ENCODE measurements around the gene PADI1. TPM values are rescaled to one million over a fixed set of nuclear protein-coding genes. Genes with fewer than 3 reads are reported as not detected.
A peak's percentile ranks its signal among the peaks of the same experiment; 100 is the strongest.

The PADI1 gene
- total RNA-seq, 1 experiment from 2014 or later: 0.37 TPM

DNA sequence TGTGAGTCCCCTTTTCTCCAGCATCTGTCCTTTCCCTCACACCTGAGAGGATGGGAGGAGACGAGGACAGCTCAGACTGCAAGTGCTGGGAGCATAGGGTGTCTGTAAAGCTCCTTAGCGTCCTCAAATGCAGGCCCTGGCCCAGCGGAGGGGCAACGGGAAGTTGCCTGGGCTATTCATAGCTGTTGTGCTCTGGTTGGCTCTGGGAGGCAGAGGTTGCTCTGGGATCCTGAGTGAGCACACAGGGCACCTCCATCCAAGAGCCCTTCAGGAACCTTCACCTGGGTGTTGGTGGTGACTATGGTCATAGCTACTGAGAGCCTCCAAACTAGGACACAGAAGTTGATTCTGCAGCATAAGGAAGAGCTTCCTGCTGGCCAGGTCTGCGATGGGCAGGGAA lies 2.6 kb downstream of the PADI1 start:
- DNase-seq (ENCODE audit: low read depth, low spot score): no peak
- Histone ChIP-seq H4K20me1 (ENCODE audit: insufficient read depth) (no peaks in the 10 kb centered on the region), H3K27me3 (ENCODE audit: insufficient read depth, low read length) (no peaks in the 10 kb centered on the region), H3K36me3 (ENCODE audit: control insufficient read depth in 1 of 2, insufficient read depth in 2 of 2, low read length in 2 of 2) (no peaks in the 10 kb centered on the region), H3K27ac (ENCODE audit: low read depth, low read length) (no peak overlapping the region; the same call in 1 of the 2 replicates), H3K9me3 (ENCODE audit: control insufficient read depth in 1 of 2, insufficient read depth in 1 of 2, low read depth in 1 of 2, low read length in 2 of 2) (no peaks in the 10 kb centered on the region), H3K9ac (ENCODE audit: low read length) (peak overlapping the region; percentile 40; the same call in 1 of the 2 replicates), H3K79me2 (ENCODE audit: insufficient read depth, low read length) (no peaks in the 10 kb centered on the region), H3K4me1 (ENCODE audit: control insufficient read depth in 1 of 2, insufficient read depth in 2 of 2, low read length in 2 of 2) (peaks cover 18 to 55% of the 10 kb centered on the region in 2 experiments), H2AFZ (ENCODE audit: low read depth, low read length, poor library complexity, severe bottlenecking) (no peak overlapping the region), H3K9me2 (ENCODE audit: insufficient read depth) (no peaks in the 10 kb centered on the region), H3K4me3 (replicated peaks in 1 of 2; ENCODE audit: low read depth in 1 of 2, low read length in 2 of 2) (0 out of 4 replicates have a peak overlapping the region, but pooled peaks of 1 of the 2 experiments have one; percentile 41), H3K4me2 (ENCODE audit: low read length) (peak overlapping the region; percentile 71)
- intact Hi-C loops (cut with micrococcal nuclease): no loop called here
- ChIA-PET CTCF (no interaction called here), POLR2A (interaction anchor here (1.6 to 2.3 kb wide), 2 partner anchors 16 to 17 kb away, joined by 4 to 6 read pairs; no protein-coding TSS in a partner anchor), RAD21 (ENCODE audit: low non-redundant PET in 1 of 2, low total read pairs in 2 of 2, uncharacterized antibody in 2 of 2, unreplicated experiment in 2 of 2) (no interaction called here)
- TF ChIP-seq, protein P1, sequence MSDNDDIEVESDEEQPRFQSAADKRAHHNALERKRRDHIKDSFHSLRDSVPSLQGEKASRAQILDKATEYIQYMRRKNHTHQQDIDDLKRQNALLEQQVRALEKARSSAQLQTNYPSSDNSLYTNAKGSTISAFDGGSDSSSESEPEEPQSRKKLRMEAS (IDR thresholded peaks at IDR 0.05): no peak
- no peak for TF ChIP-seq CBX3 (IDR thresholded peaks at IDR 0.05; ENCODE audit: low read depth)
- TF ChIP-seq ZNF274 (IDR thresholded peaks at IDR 0.05; ENCODE audit: low read depth, low read length): no peak
- TF ChIP-seq EZH2phosphoT487 (IDR thresholded peaks at IDR 0.05; ENCODE audit: borderline replicate concordance): no peak
- no peak for TF ChIP-seq POLR2AphosphoS5 (IDR thresholded peaks at IDR 0.05; ENCODE audit: low read depth, low read length)
- TF ChIP-seq SRF (IDR thresholded peaks at IDR 0.05; ENCODE audit: low read depth): no peak
- TF ChIP-seq EZH2 (IDR thresholded peaks at IDR 0.05): no peak
- no peak for TF ChIP-seq CEBPB (IDR thresholded peaks at IDR 0.05; ENCODE audit: low read depth)
- TF ChIP-seq RAD21 (IDR thresholded peaks at IDR 0.05; ENCODE audit: low read depth): no peak
- TF ChIP-seq SIN3A (IDR thresholded peaks at IDR 0.05; ENCODE audit: low read depth): no peak
- no peak for TF ChIP-seq ELF1 (IDR thresholded peaks at IDR 0.05; ENCODE audit: borderline replicate concordance, low read depth)
- peak; percentile 52 for ATAC-seq
- BruUV-seq (replicated peaks): no TSS peak

DNA sequence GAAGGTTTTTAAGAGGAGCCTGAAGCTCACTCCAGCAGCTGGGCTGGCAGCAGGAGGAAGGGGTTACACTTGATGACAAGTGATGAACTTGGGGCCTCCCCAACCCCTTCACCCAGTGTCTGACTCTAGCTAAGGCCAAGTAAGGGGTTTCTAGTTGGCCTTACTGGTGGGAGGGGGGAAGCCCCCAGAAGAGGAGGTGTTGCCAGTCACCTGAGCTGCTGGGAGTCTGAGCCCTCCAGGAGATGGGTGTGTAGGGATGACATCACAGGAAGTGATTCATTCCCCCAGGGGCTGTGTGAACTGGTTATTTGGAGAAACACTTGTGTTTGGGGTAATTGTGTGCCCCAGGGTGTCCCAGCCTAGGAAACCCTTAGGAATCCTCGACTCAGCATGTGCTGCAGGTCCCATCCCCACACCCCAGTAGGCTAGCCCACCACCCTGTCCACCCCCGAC lies 3.1 kb downstream of the PADI1 start:
- H4K20me1 ChIP-seq (ENCODE audit: insufficient read depth): no peaks in the 10 kb centered on the region
- H3K9me3 ChIP-seq (ENCODE audit: control insufficient read depth in 1 of 2, insufficient read depth in 1 of 2, low read depth in 1 of 2, low read length in 2 of 2): no peaks in the 10 kb centered on the region
- H3K27me3 ChIP-seq (ENCODE audit: insufficient read depth, low read length): no peaks in the 10 kb centered on the region
- intact Hi-C loops (cut with micrococcal nuclease): no loop called here
- ATAC-seq (peak; percentile 83), DNase-seq (ENCODE audit: low read depth, low spot score) (peak; percentile 63)
- H3K9ac ChIP-seq (ENCODE audit: low read length): peak overlapping the region; percentile 40; the same call in 1 of the 2 replicates
- CTCF ChIA-PET: no interaction called here
- no peaks in the 10 kb centered on the region for H3K36me3 ChIP-seq (ENCODE audit: control insufficient read depth in 1 of 2, insufficient read depth in 2 of 2, low read length in 2 of 2)
- RAD21 ChIA-PET (ENCODE audit: low non-redundant PET in 1 of 2, low total read pairs in 2 of 2, uncharacterized antibody in 2 of 2, unreplicated experiment in 2 of 2): no interaction called here
- BruUV-seq (replicated peaks): no TSS peak
- H3K4me1 ChIP-seq (ENCODE audit: control insufficient read depth in 1 of 2, insufficient read depth in 2 of 2, low read length in 2 of 2): peaks cover 22 to 60% of the 10 kb centered on the region in 2 experiments
- H3K27ac ChIP-seq (ENCODE audit: low read depth, low read length): no peak overlapping the region; the same call in 1 of the 2 replicates
- peak overlapping the region; percentile 71 for H3K4me2 ChIP-seq (ENCODE audit: low read length)
- POLR2A ChIA-PET: interaction anchor here (1.6 to 2.3 kb wide), 2 partner anchors 17 to 18 kb away, joined by 4 to 6 read pairs; no protein-coding TSS in a partner anchor
- no peaks in the 10 kb centered on the region for H3K79me2 ChIP-seq (ENCODE audit: insufficient read depth, low read length)
- H3K4me3 ChIP-seq (replicated peaks in 1 of 2; ENCODE audit: low read depth in 1 of 2, low read length in 2 of 2): peak overlapping the region in 1 of 2 experiments; percentile 41; a peak in 2 of 4 replicates
- H2AFZ ChIP-seq (ENCODE audit: low read depth, low read length, poor library complexity, severe bottlenecking): no peak overlapping the region
- H3K9me2 ChIP-seq (ENCODE audit: insufficient read depth): no peaks in the 10 kb centered on the region
- TF ChIP-seq CBX3 (IDR thresholded peaks at IDR 0.05; ENCODE audit: low read depth) (no peak), ELF1 (IDR thresholded peaks at IDR 0.05; ENCODE audit: borderline replicate concordance, low read depth) (no peak), ZFX (IDR thresholded peaks at IDR 0.05) (no peak), SIN3A (IDR thresholded peaks at IDR 0.05; ENCODE audit: low read depth) (no peak), POLR2AphosphoS5 (IDR thresholded peaks at IDR 0.05; ENCODE audit: low read depth, low read length) (peak; percentile 54), RAD21 (IDR thresholded peaks at IDR 0.05; ENCODE audit: low read depth) (no peak), FOSL1 (IDR thresholded peaks at IDR 0.05; ENCODE audit: low read depth) (peak; percentile 91)
- TF ChIP-seq, protein P2, sequence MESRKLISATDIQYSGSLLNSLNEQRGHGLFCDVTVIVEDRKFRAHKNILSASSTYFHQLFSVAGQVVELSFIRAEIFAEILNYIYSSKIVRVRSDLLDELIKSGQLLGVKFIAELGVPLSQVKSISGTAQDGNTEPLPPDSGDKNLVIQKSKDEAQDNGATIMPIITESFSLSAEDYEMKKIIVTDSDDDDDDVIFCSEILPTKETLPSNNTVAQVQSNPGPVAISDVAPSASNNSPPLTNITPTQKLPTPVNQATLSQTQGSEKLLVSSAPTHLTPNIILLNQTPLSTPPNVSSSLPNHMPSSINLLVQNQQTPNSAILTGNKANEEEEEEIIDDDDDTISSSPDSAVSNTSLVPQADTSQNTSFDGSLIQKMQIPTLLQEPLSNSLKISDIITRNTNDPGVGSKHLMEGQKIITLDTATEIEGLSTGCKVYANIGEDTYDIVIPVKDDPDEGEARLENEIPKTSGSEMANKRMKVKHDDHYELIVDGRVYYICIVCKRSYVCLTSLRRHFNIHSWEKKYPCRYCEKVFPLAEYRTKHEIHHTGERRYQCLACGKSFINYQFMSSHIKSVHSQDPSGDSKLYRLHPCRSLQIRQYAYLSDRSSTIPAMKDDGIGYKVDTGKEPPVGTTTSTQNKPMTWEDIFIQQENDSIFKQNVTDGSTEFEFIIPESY (IDR thresholded peaks at IDR 0.05; ENCODE audit: extremely low read depth, insufficient replicate concordance, low read length): peak; percentile 23
- TF ChIP-seq, protein P3, sequence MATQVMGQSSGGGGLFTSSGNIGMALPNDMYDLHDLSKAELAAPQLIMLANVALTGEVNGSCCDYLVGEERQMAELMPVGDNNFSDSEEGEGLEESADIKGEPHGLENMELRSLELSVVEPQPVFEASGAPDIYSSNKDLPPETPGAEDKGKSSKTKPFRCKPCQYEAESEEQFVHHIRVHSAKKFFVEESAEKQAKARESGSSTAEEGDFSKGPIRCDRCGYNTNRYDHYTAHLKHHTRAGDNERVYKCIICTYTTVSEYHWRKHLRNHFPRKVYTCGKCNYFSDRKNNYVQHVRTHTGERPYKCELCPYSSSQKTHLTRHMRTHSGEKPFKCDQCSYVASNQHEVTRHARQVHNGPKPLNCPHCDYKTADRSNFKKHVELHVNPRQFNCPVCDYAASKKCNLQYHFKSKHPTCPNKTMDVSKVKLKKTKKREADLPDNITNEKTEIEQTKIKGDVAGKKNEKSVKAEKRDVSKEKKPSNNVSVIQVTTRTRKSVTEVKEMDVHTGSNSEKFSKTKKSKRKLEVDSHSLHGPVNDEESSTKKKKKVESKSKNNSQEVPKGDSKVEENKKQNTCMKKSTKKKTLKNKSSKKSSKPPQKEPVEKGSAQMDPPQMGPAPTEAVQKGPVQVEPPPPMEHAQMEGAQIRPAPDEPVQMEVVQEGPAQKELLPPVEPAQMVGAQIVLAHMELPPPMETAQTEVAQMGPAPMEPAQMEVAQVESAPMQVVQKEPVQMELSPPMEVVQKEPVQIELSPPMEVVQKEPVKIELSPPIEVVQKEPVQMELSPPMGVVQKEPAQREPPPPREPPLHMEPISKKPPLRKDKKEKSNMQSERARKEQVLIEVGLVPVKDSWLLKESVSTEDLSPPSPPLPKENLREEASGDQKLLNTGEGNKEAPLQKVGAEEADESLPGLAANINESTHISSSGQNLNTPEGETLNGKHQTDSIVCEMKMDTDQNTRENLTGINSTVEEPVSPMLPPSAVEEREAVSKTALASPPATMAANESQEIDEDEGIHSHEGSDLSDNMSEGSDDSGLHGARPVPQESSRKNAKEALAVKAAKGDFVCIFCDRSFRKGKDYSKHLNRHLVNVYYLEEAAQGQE (IDR thresholded peaks at IDR 0.05; ENCODE audit: low read depth): no peak
